ENCODE measurements around the gene LAMTOR3. TPM values are rescaled to one million over a fixed set of nuclear protein-coding genes. Genes with fewer than 3 reads are reported as not detected.

LAMTOR3 gene
- polyA plus RNA-seq, 6 donors from 2014 or later, result 19.6 to 43.7 (median 26.6) TPM

DNA sequence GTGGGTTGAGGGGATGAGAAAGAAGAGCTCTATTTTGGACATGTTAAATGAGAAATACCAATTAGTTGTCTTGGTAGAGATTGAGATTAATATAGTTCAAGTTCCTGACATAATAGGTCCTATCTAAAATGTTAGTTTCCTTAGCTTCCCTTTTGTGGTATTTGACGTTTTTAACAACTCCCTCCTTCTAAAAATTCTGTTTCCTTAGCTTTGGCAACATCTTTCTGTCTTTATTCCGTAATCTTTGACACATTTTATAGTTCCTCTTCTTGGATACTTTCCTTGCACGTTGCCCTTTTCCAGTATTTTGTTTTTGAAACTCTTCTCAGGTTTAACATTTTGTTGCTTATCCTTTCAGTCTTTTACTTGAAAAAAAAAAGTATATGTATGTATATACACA lies 36.9 kb downstream of the LAMTOR3 start:
- Mint-ChIP-seq H3K36me3 (peaks cover 26 to 32% of the 10 kb centered on the region in 2 donors), H3K4me3 (peak overlapping the region in 1 of 8 donors; percentile 5), H3K27me3 (no peaks in the 10 kb centered on the region), H3K4me1 (peaks cover 42 to 48% (median 46%) of the 10 kb centered on the region in 3 donors), H3K9me3 (no peaks in the 10 kb centered on the region), H3K27ac (peak overlapping the region; percentile 47 to 94 (median 86))
- ATAC-seq (ENCODE audit: low read depth in 2 of 2) (no peak), DNase-seq (no peak)

DNA sequence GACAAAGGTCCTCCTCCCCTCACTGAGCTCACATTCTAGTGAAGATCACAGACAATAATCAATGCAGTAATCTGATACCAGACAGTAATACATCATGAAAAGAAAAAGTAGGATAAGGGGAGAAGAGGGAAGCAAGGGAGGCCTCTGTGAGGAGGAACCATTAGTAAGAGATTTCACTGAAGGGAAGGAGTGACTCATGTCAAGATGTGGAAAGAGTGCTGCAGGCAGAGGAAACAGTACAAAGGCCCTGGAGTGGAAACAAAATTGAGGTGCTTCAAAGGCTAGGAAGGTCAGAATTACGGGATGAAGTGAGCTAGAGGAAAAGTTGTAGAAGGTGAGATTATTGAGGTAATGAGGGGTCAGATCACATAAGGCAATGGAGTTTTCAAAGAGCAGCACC lies 38.1 kb downstream of the LAMTOR3 start:
- Mint-ChIP-seq H3K4me1 (peaks cover 44 to 55% (median 54%) of the 10 kb centered on the region in 3 donors), H3K36me3 (peaks cover 26 to 32% of the 10 kb centered on the region in 2 donors), H3K27me3 (no peaks in the 10 kb centered on the region), H3K4me3 (peak overlapping the region in 7 of 8 donors; percentile 12 to 76 (median 62)), H3K27ac (peak overlapping the region; percentile 37 to 99 (median 86)), H3K9me3 (no peaks in the 10 kb centered on the region)
- ATAC-seq (ENCODE audit: low read depth in 2 of 2) (no peak), DNase-seq (no peak)

DNA sequence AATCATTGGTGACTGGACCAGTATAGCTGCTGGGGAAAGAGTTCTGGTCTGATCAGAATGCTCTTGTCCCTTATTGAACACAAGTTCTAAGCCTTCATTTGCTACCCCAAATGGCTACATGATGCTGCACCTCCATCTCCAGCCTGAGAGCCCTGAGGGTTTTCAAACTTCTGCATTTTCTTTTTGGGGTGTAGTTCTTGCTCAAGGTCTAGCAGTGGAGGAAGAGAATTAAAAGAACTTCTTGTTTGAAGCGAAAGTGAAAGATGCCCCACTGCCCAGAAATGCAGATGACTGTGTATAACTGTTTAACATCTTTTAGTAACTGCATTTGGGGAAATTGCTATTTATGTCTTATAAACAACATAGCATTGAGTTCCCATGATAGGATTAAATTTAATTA lies 38.5 kb downstream of the LAMTOR3 start:
- Mint-ChIP-seq H3K4me1 (peaks cover 48 to 60% (median 58%) of the 10 kb centered on the region in 3 donors), H3K4me3 (peak overlapping the region in 5 of 8 donors; percentile 12 to 65 (median 38)), H3K27ac (peak overlapping the region in 5 of 6 donors; percentile 81 to 92 (median 85)), H3K27me3 (no peaks in the 10 kb centered on the region), H3K36me3 (peaks cover 26 to 32% of the 10 kb centered on the region in 2 donors), H3K9me3 (no peaks in the 10 kb centered on the region)
- ATAC-seq (ENCODE audit: low read depth in 2 of 2), result peak; percentile 86 to 91
- DNase-seq, result peak; percentile 66

DNA sequence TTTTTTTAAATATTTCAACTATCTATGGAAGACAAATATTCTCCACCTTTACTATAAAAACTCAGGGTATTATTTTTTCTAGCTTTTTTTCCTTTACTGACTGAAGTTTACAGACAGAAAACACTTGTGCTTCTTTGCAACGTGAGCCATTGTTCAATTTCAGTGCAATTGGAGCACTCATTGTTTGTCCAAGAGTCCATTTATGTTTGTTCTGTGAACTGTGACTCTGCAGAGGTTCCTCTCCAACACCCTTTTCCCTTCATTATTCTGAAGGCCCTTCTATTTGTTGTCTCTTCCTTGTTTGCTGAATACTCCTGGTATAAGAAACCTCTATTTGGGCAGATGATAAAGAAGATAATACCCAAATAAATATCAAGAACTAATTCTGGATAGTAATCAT lies 40.2 kb downstream of the LAMTOR3 start:
- Mint-ChIP-seq H3K9me3 (no peaks in the 10 kb centered on the region), H3K36me3 (peaks cover 26 to 32% of the 10 kb centered on the region in 2 donors), H3K4me3 (no peak overlapping the region), H3K27ac (peak overlapping the region in 2 of 6 donors; percentile 85 to 92), H3K4me1 (peaks cover 43 to 56% (median 48%) of the 10 kb centered on the region in 3 donors), H3K27me3 (no peaks in the 10 kb centered on the region)
- DNase-seq (no peak), ATAC-seq (ENCODE audit: low read depth in 2 of 2) (no peak)

DNA sequence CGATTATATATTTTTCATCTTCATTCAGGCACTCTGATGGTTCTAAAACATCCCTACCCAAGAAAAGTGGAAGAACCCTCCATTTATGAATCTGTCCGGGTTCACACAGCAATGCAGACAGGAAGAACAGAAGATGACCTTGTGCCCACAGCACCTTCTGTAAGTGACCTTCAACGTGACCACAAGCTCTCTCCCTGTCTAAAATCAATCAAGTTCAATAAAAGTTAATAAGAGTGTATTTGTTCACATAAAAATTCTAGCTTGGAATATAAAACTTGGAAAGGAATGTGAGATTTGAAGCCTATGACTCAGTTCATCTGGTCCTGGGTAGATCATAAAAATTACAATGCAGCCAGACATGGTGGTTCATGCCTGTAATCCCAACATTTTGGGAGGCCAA lies 41.0 kb downstream of the LAMTOR3 start:
- no peak for ATAC-seq (ENCODE audit: low read depth in 2 of 2)
- H3K9me3 Mint-ChIP-seq, result no peaks in the 10 kb centered on the region
- H3K4me1 Mint-ChIP-seq, result peaks cover 47 to 62% (median 48%) of the 10 kb centered on the region in 3 donors
- peaks cover 26 to 28% of the 10 kb centered on the region in 2 donors for H3K36me3 Mint-ChIP-seq
- no peak for DNase-seq
- peak overlapping the region in 3 of 6 donors; percentile 42 to 61 (median 57) for H3K27ac Mint-ChIP-seq
- H3K27me3 Mint-ChIP-seq, result no peaks in the 10 kb centered on the region
- no peak overlapping the region for H3K4me3 Mint-ChIP-seq

DNA sequence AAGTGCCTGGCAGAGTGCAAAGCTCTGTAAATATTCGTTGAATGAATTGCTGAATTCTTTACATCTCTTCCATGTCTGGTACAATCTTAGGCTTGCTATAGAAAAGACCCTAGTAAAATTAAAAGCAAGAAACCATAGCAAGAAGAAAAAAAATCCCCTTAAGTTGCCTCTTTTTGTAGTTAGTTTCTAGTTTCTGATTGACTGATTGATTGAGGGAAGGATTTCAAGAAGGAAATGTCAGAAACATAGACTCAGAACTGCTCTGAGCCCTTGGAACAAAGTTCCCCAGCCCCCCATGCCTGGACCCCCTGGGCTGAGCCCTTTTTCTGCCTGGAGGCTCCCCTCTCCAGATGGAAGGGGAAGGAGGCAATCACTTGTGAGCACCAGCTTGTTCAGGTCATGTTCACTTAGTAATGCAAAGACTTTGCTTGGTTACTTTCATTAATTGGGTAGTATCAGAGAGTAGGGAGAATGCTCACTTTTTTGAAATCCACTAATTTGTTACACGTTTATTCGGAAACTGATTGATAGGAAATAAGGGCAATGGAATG lies 42.0 kb downstream of the LAMTOR3 start:
- Mint-ChIP-seq H3K27me3 (no peaks in the 10 kb centered on the region), H3K9me3 (no peaks in the 10 kb centered on the region), H3K27ac (peak overlapping the region in 3 of 6 donors; percentile 28 to 72 (median 57)), H3K4me3 (no peak overlapping the region), H3K4me1 (peaks cover 49 to 66% (median 54%) of the 10 kb centered on the region in 3 donors), H3K36me3 (peaks cover 23 to 26% of the 10 kb centered on the region in 2 donors)
- no peak for ATAC-seq (ENCODE audit: low read depth in 2 of 2)
- DNase-seq, result no peak

DNA sequence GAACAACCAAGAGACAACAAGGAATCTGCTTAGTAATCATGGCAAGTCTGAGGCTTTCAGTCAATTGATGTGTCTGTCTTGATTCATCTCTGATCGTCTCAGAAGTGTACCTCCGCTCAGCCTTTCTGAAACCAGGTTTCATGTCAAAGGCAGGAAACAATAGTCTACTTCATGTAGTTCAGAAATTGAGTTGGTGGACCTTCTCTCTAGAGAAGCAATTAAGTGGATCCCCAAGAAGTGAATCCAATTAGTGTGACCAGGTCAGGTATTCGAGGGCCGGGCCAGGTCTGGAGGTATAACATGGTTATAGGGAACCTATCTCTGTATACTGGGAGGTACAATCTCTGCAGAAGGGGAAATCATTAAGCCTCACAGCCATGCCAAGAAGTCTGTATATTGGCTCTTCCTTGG lies 45.6 kb downstream of the LAMTOR3 start:
- Mint-ChIP-seq H3K4me3 (peak overlapping the region in 1 of 8 donors; percentile 35), H3K27ac (peak overlapping the region in 4 of 6 donors; percentile 33 to 89 (median 77)), H3K4me1 (peaks cover 41 to 61% (median 46%) of the 10 kb centered on the region in 3 donors), H3K9me3 (no peaks in the 10 kb centered on the region), H3K27me3 (no peaks in the 10 kb centered on the region), H3K36me3 (peaks cover 4 to 13% of the 10 kb centered on the region in 2 donors)
- ATAC-seq (ENCODE audit: low read depth in 2 of 2) (no peak), DNase-seq (no peak)

DNA sequence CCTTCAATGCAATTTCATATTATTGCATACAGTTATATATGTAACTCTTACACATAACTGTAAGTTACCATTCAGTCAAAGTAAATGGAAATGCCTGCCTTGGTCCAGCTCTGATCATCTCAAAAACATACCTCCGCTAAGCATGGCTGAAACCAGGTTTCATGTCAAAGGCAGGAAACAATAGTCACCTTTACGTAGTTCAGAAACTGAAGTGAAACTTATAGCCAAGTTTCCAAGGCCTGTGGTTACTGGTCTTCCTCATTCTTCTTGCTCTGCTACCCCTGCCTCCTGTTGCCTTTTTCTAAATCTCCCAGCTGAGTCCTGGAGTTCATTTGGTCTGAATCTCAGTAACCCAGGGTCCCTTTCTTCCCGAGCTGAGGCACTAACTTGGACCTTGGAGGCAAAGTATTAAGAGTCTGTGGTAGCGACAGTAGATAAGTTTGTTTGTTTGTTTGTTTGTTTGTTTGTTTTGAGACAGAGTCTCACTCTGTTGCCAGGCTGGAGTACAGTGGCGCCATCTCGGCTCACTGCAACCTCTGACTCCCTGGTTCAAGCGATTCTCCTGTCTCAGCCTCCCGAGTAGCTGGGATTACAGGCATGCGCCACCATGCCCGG lies 46.8 kb downstream of the LAMTOR3 start:
- H3K27ac Mint-ChIP-seq, result peak overlapping the region; percentile 44 to 96 (median 78)
- no peaks in the 10 kb centered on the region for H3K27me3 Mint-ChIP-seq
- peaks cover 41 to 63% (median 46%) of the 10 kb centered on the region in 3 donors for H3K4me1 Mint-ChIP-seq
- H3K4me3 Mint-ChIP-seq, result peak overlapping the region in 7 of 8 donors; percentile 7 to 74 (median 42)
- ATAC-seq (ENCODE audit: low read depth in 2 of 2) (peak; percentile 90 to 93), DNase-seq (peak; percentile 71)
- H3K9me3 Mint-ChIP-seq, result no peaks in the 10 kb centered on the region
- peaks cover 11 to 12% of the 10 kb centered on the region in 2 donors for H3K36me3 Mint-ChIP-seq

DNA sequence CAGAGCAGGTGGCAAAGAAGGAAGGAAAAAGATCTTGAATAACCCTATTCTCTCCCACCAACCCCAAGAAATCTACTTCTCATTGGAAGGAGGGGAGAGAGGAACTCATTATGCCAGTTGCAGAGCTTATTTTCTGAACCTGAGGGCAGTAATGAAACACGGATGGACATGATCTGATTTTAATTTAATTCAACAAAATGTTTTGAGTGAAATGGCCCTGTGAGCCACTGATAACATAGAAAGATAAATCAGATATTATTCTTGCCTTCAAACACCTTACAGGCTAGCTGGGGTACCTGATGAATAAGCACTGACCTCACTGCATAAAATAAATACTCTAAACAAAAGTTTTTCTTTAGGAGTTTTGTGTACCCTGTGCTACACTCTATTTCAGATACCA lies 47.3 kb downstream of the LAMTOR3 start:
- DNase-seq, result no peak
- peak overlapping the region in 5 of 6 donors; percentile 44 to 96 (median 83) for H3K27ac Mint-ChIP-seq
- H3K36me3 Mint-ChIP-seq, result peaks cover 17% of the 10 kb centered on the region in 2 donors
- peaks cover 42 to 65% (median 42%) of the 10 kb centered on the region in 3 donors for H3K4me1 Mint-ChIP-seq
- no peaks in the 10 kb centered on the region for H3K9me3 Mint-ChIP-seq
- ATAC-seq (ENCODE audit: low read depth in 2 of 2), result no peak
- H3K4me3 Mint-ChIP-seq, result peak overlapping the region in 5 of 8 donors; percentile 7 to 74 (median 51)
- H3K27me3 Mint-ChIP-seq, result no peaks in the 10 kb centered on the region

DNA sequence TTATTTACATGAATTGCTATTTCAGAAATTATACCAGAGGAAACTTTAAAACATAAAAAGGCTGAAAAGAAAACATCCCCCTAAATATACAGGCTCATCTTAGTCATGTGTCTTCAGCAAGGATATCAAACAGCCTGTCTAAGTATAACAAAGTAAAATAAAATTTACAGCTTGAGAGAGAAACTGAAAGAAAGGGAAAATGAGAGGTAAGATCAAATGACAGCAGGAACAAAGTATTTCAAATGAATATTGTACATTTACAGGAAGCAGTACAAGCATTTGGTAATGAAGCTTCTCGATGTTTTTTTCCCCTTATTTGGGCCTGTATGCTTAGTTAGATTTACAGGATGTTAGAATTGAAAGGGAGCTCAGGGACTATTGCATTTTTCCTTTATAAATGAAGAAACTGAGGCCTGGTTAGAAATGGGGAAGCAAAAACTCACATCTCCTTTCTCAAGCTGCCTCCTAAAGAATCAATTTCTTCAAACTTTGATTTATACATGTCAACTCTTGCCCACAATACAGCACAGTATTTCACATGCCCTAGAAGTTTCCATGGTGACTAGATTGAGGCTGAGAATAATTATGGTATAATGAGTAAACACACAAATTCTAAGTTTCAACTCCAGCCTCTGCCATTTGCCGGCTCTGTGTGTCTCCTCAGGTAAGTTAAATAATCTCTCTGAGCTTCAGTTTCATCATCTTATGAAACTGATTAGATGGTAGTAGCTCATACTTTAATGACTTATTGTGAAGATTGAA lies 48.3 kb downstream of the LAMTOR3 start:
- peak overlapping the region in 2 of 8 donors; percentile 13 to 25 for H3K4me3 Mint-ChIP-seq
- peaks cover 25% of the 10 kb centered on the region in 2 donors for H3K36me3 Mint-ChIP-seq
- H3K9me3 Mint-ChIP-seq, result no peaks in the 10 kb centered on the region
- H3K27me3 Mint-ChIP-seq, result no peaks in the 10 kb centered on the region
- H3K27ac Mint-ChIP-seq, result peak overlapping the region; percentile 44 to 92 (median 63)
- H3K4me1 Mint-ChIP-seq, result peaks cover 35 to 56% (median 39%) of the 10 kb centered on the region in 3 donors
- no peak for ATAC-seq (ENCODE audit: low read depth in 2 of 2)
- DNase-seq, result no peak

DNA sequence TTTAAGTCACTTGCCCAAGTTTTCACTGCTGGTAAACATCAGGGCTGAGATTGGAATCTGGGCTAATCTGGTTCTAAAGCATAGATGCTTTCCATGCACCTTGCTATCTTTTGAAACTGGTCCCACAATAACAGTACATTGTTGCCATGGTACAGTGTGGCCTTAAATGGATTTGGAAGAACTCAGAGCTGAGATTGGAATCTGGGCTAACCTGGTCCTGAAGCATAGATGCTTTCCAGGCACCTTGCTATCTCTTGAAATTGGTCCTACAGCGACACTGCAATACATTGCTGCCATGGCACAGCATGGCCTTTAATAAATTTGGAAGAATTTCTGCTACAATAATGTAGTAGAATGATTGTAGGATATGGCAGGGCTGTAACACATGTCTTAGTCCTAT lies 49.0 kb downstream of the LAMTOR3 start:
- peak overlapping the region in 5 of 6 donors; percentile 44 to 92 (median 66) for H3K27ac Mint-ChIP-seq
- peaks cover 25 to 29% of the 10 kb centered on the region in 2 donors for H3K36me3 Mint-ChIP-seq
- H3K4me3 Mint-ChIP-seq, result no peak overlapping the region
- H3K9me3 Mint-ChIP-seq, result no peaks in the 10 kb centered on the region
- DNase-seq (no peak), ATAC-seq (ENCODE audit: low read depth in 2 of 2) (no peak)
- no peaks in the 10 kb centered on the region for H3K27me3 Mint-ChIP-seq
- H3K4me1 Mint-ChIP-seq, result peaks cover 36 to 54% (median 37%) of the 10 kb centered on the region in 3 donors

DNA sequence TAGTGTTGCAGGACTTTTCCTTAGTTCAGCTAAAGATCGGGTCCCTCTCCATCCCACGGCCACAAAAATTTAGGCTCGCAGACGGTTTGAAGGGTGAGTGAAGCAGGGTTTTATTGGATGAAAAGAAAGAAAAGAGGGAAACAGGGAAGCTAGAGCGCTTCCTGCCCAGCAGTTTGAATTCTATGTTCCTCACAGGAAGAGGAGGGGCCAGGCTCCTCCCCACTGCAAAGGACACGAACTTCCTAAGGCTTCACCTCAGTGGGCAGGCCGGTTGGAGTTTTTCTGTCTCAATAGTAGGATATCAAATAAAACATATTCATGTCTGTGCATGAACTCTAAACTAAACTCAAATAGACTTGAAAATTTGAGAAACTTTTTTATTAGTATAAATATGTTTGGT lies 50.2 kb downstream of the LAMTOR3 start:
- no peak for DNase-seq
- no peak for ATAC-seq (ENCODE audit: low read depth in 2 of 2)
- H3K27ac Mint-ChIP-seq, result peak overlapping the region in 3 of 6 donors; percentile 36 to 95 (median 85)
- H3K4me3 Mint-ChIP-seq, result peak overlapping the region in 1 of 8 donors; percentile 35
- peaks cover 37 to 52% (median 37%) of the 10 kb centered on the region in 3 donors for H3K4me1 Mint-ChIP-seq
- peaks cover 25 to 37% of the 10 kb centered on the region in 2 donors for H3K36me3 Mint-ChIP-seq
- H3K9me3 Mint-ChIP-seq, result no peaks in the 10 kb centered on the region
- no peaks in the 10 kb centered on the region for H3K27me3 Mint-ChIP-seq

DNA sequence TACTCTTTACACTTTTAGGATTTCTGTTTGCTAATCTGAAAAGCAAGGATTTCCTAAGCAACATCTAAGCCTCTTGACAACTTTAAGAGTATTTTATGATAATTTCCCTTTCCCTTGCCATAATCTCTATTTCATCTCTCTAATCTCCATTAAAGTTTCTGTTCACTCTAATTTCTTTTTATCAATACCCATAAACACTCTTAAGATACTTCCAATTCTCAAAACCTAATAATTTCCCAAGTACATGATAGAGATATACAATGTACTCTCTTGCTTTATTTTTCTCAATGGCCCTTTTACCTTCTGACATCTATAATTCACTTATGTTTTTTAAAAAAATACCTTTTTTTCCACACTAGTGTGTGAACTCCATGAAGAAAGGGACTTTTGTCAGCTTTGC lies 50.8 kb downstream of the LAMTOR3 start:
- ATAC-seq (ENCODE audit: low read depth in 2 of 2) (no peak), DNase-seq (no peak)
- H3K4me3 Mint-ChIP-seq, result no peak overlapping the region
- H3K27ac Mint-ChIP-seq, result peak overlapping the region in 1 of 6 donors; percentile 40
- H3K36me3 Mint-ChIP-seq, result peaks cover 25 to 44% of the 10 kb centered on the region in 2 donors
- peaks cover 37 to 46% (median 38%) of the 10 kb centered on the region in 3 donors for H3K4me1 Mint-ChIP-seq
- no peaks in the 10 kb centered on the region for H3K27me3 Mint-ChIP-seq
- no peaks in the 10 kb centered on the region for H3K9me3 Mint-ChIP-seq

Data from naive B cell (primary cell).